ENCODE measurements around the gene CLASP2.

DNA sequence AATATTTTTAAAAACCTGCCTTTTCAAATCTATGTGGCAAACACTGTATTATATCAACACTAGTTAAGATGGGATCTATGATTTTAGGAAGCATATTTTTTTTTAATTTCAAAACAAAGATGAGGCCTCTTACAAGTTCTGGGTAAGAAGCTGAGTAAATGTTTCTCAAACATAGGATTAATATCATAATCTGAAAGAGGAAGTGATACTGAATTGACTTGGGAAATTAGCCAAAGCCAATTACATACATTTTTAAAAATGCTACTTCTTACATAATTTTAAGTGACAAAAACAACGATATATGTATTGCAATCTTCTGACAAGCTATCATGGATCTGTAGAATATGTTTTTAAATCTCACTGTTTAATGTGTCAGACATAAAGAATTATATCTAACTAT, 142.7 kb downstream of the CLASP2 start:
- TF ChIP-seq RAD21 (IDR thresholded peaks at IDR 0.05; ENCODE audit: low read depth) (no peak), EP300 (IDR thresholded peaks at IDR 0.05; ENCODE audit: borderline replicate concordance) (no peak), ZBTB7A (IDR thresholded peaks at IDR 0.05; ENCODE audit: low read depth) (no peak), TCF12 (IDR thresholded peaks at IDR 0.05; ENCODE audit: low read depth) (no peak)
- TF ChIP-seq, protein P1, sequence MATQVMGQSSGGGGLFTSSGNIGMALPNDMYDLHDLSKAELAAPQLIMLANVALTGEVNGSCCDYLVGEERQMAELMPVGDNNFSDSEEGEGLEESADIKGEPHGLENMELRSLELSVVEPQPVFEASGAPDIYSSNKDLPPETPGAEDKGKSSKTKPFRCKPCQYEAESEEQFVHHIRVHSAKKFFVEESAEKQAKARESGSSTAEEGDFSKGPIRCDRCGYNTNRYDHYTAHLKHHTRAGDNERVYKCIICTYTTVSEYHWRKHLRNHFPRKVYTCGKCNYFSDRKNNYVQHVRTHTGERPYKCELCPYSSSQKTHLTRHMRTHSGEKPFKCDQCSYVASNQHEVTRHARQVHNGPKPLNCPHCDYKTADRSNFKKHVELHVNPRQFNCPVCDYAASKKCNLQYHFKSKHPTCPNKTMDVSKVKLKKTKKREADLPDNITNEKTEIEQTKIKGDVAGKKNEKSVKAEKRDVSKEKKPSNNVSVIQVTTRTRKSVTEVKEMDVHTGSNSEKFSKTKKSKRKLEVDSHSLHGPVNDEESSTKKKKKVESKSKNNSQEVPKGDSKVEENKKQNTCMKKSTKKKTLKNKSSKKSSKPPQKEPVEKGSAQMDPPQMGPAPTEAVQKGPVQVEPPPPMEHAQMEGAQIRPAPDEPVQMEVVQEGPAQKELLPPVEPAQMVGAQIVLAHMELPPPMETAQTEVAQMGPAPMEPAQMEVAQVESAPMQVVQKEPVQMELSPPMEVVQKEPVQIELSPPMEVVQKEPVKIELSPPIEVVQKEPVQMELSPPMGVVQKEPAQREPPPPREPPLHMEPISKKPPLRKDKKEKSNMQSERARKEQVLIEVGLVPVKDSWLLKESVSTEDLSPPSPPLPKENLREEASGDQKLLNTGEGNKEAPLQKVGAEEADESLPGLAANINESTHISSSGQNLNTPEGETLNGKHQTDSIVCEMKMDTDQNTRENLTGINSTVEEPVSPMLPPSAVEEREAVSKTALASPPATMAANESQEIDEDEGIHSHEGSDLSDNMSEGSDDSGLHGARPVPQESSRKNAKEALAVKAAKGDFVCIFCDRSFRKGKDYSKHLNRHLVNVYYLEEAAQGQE (IDR thresholded peaks at IDR 0.05; ENCODE audit: low read depth): no peak

Measured in Ishikawa (cell line).